ENCODE measurements around the gene PIGL.

DNA sequence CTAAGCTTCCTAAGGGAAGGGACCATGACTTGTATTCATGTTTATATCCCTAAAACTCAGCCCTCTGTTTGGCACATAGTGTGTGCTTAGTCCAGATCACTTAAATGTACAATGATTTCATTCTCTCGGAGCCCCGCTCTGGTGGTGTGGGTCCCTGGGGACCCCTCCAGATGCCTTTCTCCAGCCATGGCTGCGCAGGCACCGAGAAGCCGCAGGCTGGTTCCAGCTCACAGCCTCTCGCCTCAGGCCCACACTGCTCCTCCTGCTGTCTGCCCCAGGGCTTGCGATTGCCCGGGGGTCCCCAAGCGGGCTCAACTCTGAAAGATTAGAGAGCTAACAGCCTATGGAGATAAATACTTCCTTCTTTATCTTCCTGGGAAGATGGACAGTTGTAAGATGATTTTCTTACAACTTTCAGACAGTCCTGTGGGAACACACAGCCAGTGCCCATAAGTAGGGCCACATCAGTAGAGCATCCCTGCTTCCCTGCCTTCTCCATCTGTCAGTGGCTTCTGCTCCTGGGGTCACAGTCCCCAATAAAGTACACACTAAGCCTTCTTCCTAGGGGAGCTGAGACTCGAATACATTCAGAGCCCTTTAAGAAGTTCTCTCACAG, 70.0 kb downstream of the PIGL start:
- TF ChIP-seq, protein P1, sequence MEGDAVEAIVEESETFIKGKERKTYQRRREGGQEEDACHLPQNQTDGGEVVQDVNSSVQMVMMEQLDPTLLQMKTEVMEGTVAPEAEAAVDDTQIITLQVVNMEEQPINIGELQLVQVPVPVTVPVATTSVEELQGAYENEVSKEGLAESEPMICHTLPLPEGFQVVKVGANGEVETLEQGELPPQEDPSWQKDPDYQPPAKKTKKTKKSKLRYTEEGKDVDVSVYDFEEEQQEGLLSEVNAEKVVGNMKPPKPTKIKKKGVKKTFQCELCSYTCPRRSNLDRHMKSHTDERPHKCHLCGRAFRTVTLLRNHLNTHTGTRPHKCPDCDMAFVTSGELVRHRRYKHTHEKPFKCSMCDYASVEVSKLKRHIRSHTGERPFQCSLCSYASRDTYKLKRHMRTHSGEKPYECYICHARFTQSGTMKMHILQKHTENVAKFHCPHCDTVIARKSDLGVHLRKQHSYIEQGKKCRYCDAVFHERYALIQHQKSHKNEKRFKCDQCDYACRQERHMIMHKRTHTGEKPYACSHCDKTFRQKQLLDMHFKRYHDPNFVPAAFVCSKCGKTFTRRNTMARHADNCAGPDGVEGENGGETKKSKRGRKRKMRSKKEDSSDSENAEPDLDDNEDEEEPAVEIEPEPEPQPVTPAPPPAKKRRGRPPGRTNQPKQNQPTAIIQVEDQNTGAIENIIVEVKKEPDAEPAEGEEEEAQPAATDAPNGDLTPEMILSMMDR (IDR thresholded peaks at IDR 0.05; ENCODE audit: low read length) = no peak
- no peak for TF ChIP-seq EZH2 (optimal IDR thresholded peaks at IDR 0.05; ENCODE audit: low read depth, low read length)
- TF ChIP-seq EZH2phosphoT487 (IDR thresholded peaks at IDR 0.05; ENCODE audit: low read length) = no peak

All from MM.1S (cell line).